ENCODE data around the gene TP53RK. TPM values are rescaled to one million over a fixed set of nuclear protein-coding genes. Genes with fewer than 3 reads are reported as not detected.

Gene TP53RK
- 1 to 10 TPM; 4.6 to 6.8 TPM for total RNA-seq
- total RNA-seq = 12.0 to 59.1 reads per million in 2 donors

DNA sequence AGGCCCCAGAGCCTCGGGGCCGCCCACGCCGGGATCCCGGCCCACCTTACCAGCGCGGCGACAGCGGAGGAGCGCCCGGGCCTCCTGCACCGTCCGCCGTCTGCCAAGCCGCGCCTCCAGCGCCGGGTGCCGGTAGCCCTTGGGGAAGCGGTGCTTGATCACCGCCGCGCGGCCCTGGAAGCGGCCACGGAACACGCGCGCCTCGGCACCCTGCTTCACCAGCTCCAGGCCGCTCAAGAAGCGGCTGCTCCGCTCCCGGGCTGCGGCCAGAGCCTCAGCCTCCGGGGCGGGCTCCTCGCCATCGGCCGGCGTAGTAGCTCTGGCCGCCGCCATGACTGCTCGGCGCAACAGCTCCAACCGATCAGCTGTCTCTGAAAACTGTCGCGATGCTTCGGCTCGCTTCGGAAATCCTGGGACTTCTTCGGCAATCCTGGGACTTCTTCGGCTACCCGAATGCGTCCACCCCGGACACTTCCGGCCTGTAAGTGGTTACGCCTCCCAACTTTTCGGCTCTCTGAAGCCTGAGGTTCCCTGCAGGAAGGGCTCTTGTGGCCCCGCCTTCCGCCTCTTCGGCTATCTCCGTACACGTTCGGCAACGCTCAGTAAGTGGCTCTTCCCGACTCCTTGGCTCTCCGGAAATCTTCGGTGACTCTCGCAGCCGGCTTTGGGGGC lies at the start of gene TP53RK:
Gene TP53RK (minus strand): TSS at position 363 of the 672 bp plus-strand sequence. CDS start 30 bp downstream, at position 333.
- ATAC-seq = peak; percentile 96
- Mint-ChIP-seq H3K4me3 (peak within 1 kb of the TSS; percentile 99), H3K4me1 (peaks cover 34% of the 10 kb centered on the region)

DNA sequence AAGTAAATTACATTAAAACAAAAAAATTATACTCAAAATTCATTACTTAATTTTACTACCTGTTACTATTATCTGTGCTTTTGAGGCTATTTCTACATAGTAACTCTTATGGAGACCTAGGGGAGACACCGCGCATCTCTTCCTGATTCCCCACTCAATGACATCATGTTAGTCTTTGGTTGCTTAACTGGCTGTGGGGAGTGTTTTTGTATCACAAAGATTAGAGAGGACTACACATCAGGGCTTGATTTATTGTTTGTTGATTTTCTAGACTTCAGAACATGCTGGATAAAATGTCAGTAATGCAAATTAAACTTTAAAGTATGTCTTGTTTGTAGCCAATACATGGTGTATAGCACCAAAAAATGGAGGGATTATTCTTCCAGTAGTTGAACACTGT lies 46.2 kb upstream of the TP53RK start:
- Mint-ChIP-seq H3K27ac (no peak overlapping the region), H3K4me3 (no peak overlapping the region), H3K36me3 (ENCODE audit: low read depth) (peaks cover 2% of the 10 kb centered on the region), H3K4me1 (no peaks in the 10 kb centered on the region), H3K27me3 (peaks cover 37% of the 10 kb centered on the region)
- H3K9me3 ChIP-seq (ENCODE audit: control insufficient read depth, low read length, poor library complexity, severe bottlenecking) = no peaks in the 10 kb centered on the region
- no peak for DNase-seq
- ATAC-seq = no peak

More for the DNA sequence above, at the start of gene TP53RK:
- Mint-ChIP-seq H3K27ac (peak within 1 kb of the TSS; percentile 93), H3K27me3 (no peaks in the 10 kb centered on the region), H3K36me3 (ENCODE audit: low read depth) (peaks cover 5% of the 10 kb centered on the region)
- peak; percentile 82 to 89 (median 87) for DNase-seq
- H3K9me3 ChIP-seq (ENCODE audit: control insufficient read depth, low read length, poor library complexity, severe bottlenecking) = no peaks in the 10 kb centered on the region

DNA sequence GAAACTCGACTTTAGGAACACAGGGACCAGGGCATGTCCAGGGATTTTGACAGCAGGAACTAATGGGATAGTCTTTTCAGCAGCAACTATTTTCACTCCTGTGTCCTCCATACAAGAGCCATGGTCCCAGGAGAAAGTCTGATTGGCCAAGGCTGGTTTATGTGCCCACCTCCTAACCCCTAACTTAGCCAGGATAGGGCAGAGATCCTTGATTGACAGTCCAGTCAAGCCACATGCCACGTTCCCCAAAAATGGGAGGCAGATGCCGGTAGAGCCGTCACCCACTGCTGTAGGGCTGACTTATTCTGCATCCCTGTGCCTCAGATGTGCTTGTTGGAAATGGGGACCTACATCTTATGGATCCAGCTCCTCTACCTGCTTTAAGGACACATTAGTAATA lies 42.5 kb upstream of the TP53RK start:
- Mint-ChIP-seq H3K4me1 (no peaks in the 10 kb centered on the region), H3K4me3 (no peak overlapping the region), H3K27me3 (peaks cover 26% of the 10 kb centered on the region), H3K27ac (no peak overlapping the region), H3K36me3 (ENCODE audit: low read depth) (peaks cover 2% of the 10 kb centered on the region)
- H3K9me3 ChIP-seq (ENCODE audit: control insufficient read depth, low read length, poor library complexity, severe bottlenecking) = no peaks in the 10 kb centered on the region
- ATAC-seq (no peak), DNase-seq (no peak)

DNA sequence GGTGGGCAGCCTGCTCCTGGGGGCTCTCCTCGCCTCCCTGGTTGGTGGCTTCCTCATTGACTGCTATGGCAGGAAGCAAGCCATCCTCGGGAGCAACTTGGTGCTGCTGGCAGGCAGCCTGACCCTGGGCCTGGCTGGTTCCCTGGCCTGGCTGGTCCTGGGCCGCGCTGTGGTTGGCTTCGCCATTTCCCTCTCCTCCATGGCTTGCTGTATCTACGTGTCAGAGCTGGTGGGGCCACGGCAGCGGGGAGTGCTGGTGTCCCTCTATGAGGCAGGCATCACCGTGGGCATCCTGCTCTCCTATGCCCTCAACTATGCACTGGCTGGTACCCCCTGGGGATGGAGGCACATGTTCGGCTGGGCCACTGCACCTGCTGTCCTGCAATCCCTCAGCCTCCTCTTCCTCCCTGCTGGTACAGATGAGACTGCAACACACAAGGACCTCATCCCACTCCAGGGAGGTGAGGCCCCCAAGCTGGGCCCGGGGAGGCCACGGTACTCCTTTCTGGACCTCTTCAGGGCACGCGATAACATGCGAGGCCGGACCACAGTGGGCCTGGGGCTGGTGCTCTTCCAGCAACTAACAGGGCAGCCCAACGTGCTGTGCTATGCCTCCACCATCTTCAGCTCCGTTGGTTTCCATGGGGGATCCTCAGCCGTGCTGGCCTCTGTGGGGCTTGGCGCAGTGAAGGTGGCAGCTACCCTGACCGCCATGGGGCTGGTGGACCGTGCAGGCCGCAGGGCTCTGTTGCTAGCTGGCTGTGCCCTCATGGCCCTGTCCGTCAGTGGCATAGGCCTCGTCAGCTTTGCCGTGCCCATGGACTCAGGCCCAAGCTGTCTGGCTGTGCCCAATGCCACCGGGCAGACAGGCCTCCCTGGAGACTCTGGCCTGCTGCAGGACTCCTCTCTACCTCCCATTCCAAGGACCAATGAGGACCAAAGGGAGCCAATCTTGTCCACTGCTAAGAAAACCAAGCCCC lies 36.2 kb upstream of the TP53RK start:
- no peaks in the 10 kb centered on the region for H3K27me3 Mint-ChIP-seq
- no peak overlapping the region for H3K4me3 Mint-ChIP-seq
- no peak for ATAC-seq
- no peak for DNase-seq
- H3K36me3 Mint-ChIP-seq (ENCODE audit: low read depth) = no peaks in the 10 kb centered on the region
- H3K9me3 ChIP-seq (ENCODE audit: control insufficient read depth, low read length, poor library complexity, severe bottlenecking) = no peaks in the 10 kb centered on the region
- no peaks in the 10 kb centered on the region for H3K4me1 Mint-ChIP-seq
- no peak overlapping the region for H3K27ac Mint-ChIP-seq

DNA sequence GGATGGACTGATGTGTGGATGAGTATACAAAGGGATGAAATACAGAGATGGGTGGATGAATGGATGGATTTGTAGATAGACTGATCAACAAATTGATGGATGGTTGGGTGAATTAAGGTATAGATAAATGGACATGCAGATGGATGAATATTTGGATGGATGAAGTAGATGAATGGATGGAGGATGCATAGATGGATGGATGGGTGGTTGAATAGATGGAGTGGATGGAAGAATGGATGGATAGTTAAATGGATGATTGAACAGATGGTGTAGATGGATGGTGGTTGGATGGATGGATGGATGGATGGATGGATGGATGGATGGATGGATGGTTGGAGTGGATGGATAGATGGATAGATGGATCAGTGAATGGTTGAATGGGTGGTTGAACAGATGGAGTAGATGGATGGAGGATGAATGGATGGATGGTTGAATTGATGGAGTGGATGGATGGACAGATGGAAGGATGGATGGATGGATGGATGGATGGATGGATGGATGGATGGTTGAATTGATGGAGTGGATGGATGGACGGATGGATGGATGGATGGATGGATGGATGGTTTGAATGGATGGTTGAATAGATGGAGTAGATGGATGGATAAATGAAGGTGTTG lies 35.2 kb upstream of the TP53RK start:
- no peaks in the 10 kb centered on the region for H3K27me3 Mint-ChIP-seq
- DNase-seq (no peak), ATAC-seq (no peak)
- H3K27ac Mint-ChIP-seq = no peak overlapping the region
- no peak overlapping the region for H3K4me3 Mint-ChIP-seq
- H3K9me3 ChIP-seq (ENCODE audit: control insufficient read depth, low read length, poor library complexity, severe bottlenecking) = no peaks in the 10 kb centered on the region
- H3K4me1 Mint-ChIP-seq = no peaks in the 10 kb centered on the region
- H3K36me3 Mint-ChIP-seq (ENCODE audit: low read depth) = no peaks in the 10 kb centered on the region

DNA sequence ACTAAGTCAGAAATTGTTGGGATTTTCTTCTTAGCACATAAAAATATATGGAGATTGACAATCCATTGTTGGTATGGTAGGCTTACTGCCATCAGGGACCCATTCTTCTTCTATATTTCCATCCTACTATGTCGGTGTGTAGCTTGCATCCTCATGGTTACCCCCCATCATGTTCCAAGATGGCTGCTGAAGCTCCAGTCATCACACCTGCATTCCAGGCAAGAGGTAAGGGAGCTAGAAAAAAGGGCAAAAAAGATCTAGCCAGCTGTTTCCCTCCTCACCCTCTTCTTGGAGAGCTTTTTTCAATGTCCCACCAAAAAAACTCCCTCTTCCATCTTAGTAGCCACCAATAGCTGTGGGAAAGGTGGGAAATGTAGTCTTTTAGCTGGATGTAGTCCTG lies 33.8 kb upstream of the TP53RK start:
- H3K27ac Mint-ChIP-seq = no peak overlapping the region
- no peaks in the 10 kb centered on the region for H3K9me3 ChIP-seq (ENCODE audit: control insufficient read depth, low read length, poor library complexity, severe bottlenecking)
- DNase-seq (no peak), ATAC-seq (no peak)
- H3K4me3 Mint-ChIP-seq = no peak overlapping the region
- no peaks in the 10 kb centered on the region for H3K27me3 Mint-ChIP-seq
- H3K4me1 Mint-ChIP-seq = no peaks in the 10 kb centered on the region
- no peaks in the 10 kb centered on the region for H3K36me3 Mint-ChIP-seq (ENCODE audit: low read depth)

DNA sequence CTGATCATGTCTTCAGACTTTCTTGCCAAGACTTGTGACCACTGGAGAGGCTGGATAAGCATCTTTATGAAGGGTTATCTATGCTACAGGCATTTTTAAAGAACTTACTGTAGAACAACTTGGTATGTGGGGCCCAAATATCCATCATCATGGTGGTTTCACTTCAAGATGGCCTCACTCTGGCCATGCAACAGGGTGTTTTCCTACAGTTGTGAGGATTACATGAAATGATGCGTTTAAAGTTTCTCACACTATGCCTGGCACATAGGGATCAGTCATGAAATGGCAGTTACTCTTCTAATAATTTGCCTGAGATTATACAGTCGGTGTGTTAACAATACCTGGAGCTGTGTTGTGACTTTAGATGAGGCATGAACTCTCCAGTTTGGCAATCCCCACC lies 33.2 kb upstream of the TP53RK start:
- no peaks in the 10 kb centered on the region for H3K9me3 ChIP-seq (ENCODE audit: control insufficient read depth, low read length, poor library complexity, severe bottlenecking)
- ATAC-seq (no peak), DNase-seq (no peak)
- no peaks in the 10 kb centered on the region for H3K27me3 Mint-ChIP-seq
- no peak overlapping the region for H3K4me3 Mint-ChIP-seq
- no peak overlapping the region for H3K27ac Mint-ChIP-seq
- no peaks in the 10 kb centered on the region for H3K4me1 Mint-ChIP-seq
- no peaks in the 10 kb centered on the region for H3K36me3 Mint-ChIP-seq (ENCODE audit: low read depth)

DNA sequence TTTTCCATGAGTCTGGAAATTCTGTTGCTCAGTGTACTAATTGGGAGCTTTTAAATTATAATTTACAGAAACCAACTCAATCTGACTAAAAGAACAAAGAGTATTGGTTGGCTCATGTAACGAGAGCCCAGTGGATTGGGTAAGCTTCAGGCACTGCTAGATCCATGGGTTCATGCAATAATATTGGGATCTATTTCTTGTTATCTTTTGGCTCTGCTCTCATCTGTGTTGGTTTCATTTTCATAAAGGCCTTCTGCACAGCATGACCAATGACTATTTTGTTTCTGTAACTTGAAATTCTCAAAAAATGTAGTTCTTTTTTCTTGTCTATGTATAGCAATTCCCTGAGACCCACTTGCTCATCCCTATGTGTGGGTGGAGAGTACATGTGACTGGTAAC lies 32.2 kb upstream of the TP53RK start:
- ATAC-seq = no peak
- no peaks in the 10 kb centered on the region for H3K27me3 Mint-ChIP-seq
- no peak overlapping the region for H3K4me3 Mint-ChIP-seq

DNA sequence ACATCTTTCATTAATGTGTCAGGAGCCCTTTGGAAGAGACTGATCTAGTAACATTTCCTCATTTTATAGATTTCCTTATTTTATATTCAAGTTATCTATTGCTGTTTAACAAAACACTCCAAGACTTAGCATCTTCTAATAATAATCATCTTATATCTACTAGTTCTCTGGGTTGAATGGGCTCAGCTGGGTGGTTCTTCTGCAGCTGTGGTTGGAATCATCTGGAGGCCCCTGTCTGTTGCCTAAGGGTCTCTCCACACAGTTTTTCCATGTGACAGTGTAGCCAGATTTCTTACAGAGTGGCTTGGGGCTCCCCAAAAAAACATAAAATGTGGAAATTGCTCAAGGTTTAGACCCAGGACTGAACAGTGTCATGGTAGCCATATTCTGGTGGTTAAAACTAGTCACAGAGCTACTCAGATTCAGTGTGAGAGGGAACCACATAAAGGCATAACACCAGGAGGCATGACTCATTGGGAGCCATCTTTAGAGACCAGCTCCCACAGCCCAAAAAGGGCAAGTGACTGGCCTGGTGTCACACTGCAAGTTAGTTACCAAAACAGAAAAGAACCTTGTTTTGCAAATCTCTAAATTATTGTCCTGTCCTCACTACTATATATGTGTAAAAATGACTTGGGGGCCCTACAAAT lies 31.7 kb upstream of the TP53RK start:
- Mint-ChIP-seq H3K27me3 (no peaks in the 10 kb centered on the region), H3K4me1 (no peaks in the 10 kb centered on the region), H3K27ac (no peak overlapping the region), H3K36me3 (ENCODE audit: low read depth) (no peaks in the 10 kb centered on the region), H3K4me3 (no peak overlapping the region)
- ATAC-seq = no peak
- no peaks in the 10 kb centered on the region for H3K9me3 ChIP-seq (ENCODE audit: control insufficient read depth, low read length, poor library complexity, severe bottlenecking)
- DNase-seq = no peak

More for the DNA sequence above, 32.2 kb upstream of the TP53RK start:
- no peaks in the 10 kb centered on the region for H3K9me3 ChIP-seq (ENCODE audit: control insufficient read depth, low read length, poor library complexity, severe bottlenecking)
- DNase-seq = no peak
- H3K4me1 Mint-ChIP-seq = no peaks in the 10 kb centered on the region
- H3K27ac Mint-ChIP-seq = no peak overlapping the region
- no peaks in the 10 kb centered on the region for H3K36me3 Mint-ChIP-seq (ENCODE audit: low read depth)

DNA sequence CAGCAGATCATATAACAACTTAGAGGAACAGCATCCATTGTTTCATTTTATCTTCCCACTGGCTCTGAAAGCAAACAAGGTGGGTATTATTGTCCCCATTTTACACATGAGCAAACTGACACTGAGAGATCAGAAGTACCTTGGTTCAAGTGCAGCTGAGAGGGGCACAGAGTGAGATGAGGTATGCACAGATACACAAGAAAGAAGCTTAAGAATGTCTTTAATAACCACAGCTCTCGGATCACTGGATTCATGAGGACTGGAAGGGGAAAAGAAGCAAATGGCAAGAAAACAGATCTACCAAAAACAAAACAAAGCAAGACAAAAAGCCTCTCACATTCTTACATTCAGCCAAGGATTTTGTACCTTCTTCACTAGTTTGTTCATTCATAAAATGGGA lies 30.8 kb upstream of the TP53RK start:
- H3K4me3 Mint-ChIP-seq = no peak overlapping the region
- peaks cover 3% of the 10 kb centered on the region for H3K4me1 Mint-ChIP-seq
- H3K27ac Mint-ChIP-seq = no peak overlapping the region
- ATAC-seq (no peak), DNase-seq (no peak)
- H3K27me3 Mint-ChIP-seq = peaks cover 6% of the 10 kb centered on the region
- H3K36me3 Mint-ChIP-seq (ENCODE audit: low read depth) = no peaks in the 10 kb centered on the region
- H3K9me3 ChIP-seq (ENCODE audit: control insufficient read depth, low read length, poor library complexity, severe bottlenecking) = no peaks in the 10 kb centered on the region

DNA sequence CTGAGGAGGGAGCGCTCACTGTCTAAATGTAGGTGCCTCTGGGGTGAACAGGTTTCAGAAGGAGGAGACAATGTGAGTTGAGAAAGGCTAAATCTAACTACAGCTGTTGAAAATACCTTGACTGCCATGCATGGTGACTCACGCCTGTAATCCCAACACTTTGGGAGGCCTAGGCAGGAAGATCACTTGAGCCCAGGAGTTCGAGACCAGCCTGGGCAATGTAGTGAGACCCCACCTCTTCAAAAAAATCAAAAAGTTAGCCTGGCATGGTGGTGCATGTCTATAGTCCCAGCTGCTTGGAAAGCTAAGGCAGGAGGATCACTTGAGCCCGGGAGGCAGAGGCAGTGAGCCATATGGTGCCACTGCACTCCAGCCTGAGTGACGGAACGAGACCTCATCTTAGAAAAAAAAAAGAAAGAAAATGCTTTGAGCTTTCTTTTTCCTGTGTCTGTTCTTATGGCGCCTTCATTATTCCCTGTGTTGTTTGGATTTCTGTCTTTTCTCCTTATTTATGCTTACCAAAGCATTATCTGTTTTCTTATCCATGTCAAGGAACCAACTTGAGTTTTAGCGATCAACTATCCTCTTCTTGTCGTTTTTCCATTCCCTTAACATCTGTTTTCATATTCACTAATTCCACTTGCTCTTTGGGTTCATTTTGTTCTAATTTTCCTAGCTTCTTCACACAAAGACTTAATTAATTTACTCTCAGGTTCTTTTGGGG lies 28.7 kb upstream of the TP53RK start:
- H3K27me3 Mint-ChIP-seq = peaks cover 23% of the 10 kb centered on the region
- ATAC-seq (no peak), DNase-seq (no peak)
- H3K27ac Mint-ChIP-seq = no peak overlapping the region
- no peaks in the 10 kb centered on the region for H3K9me3 ChIP-seq (ENCODE audit: control insufficient read depth, low read length, poor library complexity, severe bottlenecking)
- H3K4me1 Mint-ChIP-seq = peaks cover 3% of the 10 kb centered on the region
- H3K4me3 Mint-ChIP-seq = no peak overlapping the region
- H3K36me3 Mint-ChIP-seq (ENCODE audit: low read depth) = peaks cover 2% of the 10 kb centered on the region

DNA sequence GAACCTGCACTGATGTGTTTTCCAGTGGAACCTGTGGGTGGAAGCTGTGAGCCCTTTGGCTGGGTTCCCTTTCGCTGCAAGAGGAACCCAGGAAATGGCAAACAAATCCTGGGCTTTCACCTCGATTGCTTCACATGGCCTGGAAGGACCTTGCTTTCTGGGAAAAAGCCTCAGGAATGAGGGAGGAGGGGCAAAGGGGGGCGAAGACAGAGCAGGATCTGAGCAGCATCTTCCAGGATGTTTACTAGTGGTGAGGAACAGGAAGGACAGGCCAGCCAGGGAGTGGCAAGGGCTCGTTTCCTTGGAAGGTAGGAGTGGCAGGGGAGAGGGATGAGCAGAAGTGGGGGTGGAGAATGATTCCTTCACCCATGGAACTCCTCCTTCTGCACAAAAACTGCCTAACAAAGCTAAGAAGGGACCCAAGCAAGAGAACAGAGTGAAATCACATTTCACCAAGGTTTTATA lies 26.1 kb upstream of the TP53RK start:
- no peak for DNase-seq
- Mint-ChIP-seq H3K27ac (no peak overlapping the region), H3K36me3 (ENCODE audit: low read depth) (peaks cover 4% of the 10 kb centered on the region), H3K27me3 (peaks cover 43% of the 10 kb centered on the region), H3K4me3 (no peak overlapping the region), H3K4me1 (peaks cover 3% of the 10 kb centered on the region)
- ATAC-seq = no peak
- H3K9me3 ChIP-seq (ENCODE audit: control insufficient read depth, low read length, poor library complexity, severe bottlenecking) = no peaks in the 10 kb centered on the region
